ENCODE data around the gene PTPRD. TPM values are rescaled to one million over a fixed set of nuclear protein-coding genes. Genes with fewer than 3 reads are reported as not detected.

The PTPRD gene
- total RNA-seq, 1 experiment from 2014 or later = 70.1 TPM

GRCh38 chr9:10447036-10447435, 165.8 kb downstream of the PTPRD start:
- TF ChIP-seq, protein P1, sequence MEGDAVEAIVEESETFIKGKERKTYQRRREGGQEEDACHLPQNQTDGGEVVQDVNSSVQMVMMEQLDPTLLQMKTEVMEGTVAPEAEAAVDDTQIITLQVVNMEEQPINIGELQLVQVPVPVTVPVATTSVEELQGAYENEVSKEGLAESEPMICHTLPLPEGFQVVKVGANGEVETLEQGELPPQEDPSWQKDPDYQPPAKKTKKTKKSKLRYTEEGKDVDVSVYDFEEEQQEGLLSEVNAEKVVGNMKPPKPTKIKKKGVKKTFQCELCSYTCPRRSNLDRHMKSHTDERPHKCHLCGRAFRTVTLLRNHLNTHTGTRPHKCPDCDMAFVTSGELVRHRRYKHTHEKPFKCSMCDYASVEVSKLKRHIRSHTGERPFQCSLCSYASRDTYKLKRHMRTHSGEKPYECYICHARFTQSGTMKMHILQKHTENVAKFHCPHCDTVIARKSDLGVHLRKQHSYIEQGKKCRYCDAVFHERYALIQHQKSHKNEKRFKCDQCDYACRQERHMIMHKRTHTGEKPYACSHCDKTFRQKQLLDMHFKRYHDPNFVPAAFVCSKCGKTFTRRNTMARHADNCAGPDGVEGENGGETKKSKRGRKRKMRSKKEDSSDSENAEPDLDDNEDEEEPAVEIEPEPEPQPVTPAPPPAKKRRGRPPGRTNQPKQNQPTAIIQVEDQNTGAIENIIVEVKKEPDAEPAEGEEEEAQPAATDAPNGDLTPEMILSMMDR (IDR thresholded peaks at IDR 0.05; ENCODE audit: insufficient read depth in 1 of 2, low read depth in 1 of 2, low read length in 1 of 2, severe bottlenecking in 1 of 2, unreplicated experiment in 1 of 2) = no peak
- no peaks in the 10 kb centered on the region for H3K36me3 Mint-ChIP-seq (ENCODE audit: insufficient read depth, unreplicated experiment)
- POLR2A ChIA-PET = no interaction called here
- no peaks in the 10 kb centered on the region for H3K27me3 Mint-ChIP-seq (ENCODE audit: insufficient read depth, unreplicated experiment)
- H3K4me1 Mint-ChIP-seq (ENCODE audit: low read depth, unreplicated experiment) = no peaks in the 10 kb centered on the region
- H3K36me3 ChIP-seq (ENCODE audit: control insufficient read depth, insufficient read depth, low read length) = no peaks in the 10 kb centered on the region
- H3K9me3 ChIP-seq = no peaks in the 10 kb centered on the region
- H3K27ac Mint-ChIP-seq (ENCODE audit: unreplicated experiment) = no peak overlapping the region
- H3K4me3 ChIP-seq (ENCODE audit: low read depth, low read length) = no peak overlapping the region
- DNase-seq = no peak
- H3K9me3 Mint-ChIP-seq (ENCODE audit: unreplicated experiment) = no peaks in the 10 kb centered on the region
- no TSS peak for BruUV-seq (replicated peaks)
- no peak overlapping the region for H3K4me3 Mint-ChIP-seq (ENCODE audit: unreplicated experiment)
- intact Hi-C loops (cut with micrococcal nuclease; ENCODE audit: unreplicated experiment) = no loop called here
- CTCF ChIA-PET = no interaction called here
- H3K27me3 ChIP-seq (replicated peaks; ENCODE audit: control insufficient read depth, insufficient read depth, low read length) = no peaks in the 10 kb centered on the region
- no peaks in the 10 kb centered on the region for H3K4me1 ChIP-seq

DNA sequence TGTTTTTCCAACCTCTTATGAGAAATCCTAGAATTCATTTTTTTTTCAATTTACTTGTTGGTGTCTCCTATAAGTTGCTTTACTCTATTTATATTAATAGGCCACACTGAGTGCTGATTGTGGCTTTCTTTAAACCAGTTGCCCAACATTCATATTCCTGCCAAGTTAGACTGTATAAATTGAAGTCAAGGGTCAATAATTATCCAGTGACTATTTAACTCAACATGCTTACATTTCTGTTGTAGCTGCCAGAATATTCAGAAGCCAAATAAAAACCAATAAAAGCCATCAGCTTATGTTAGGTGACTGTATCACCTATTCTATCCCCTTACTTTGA, 169.0 kb downstream of the PTPRD start:
- POLR2A ChIA-PET = no interaction called here
- Mint-ChIP-seq H3K27ac (ENCODE audit: unreplicated experiment) (no peak overlapping the region), H3K36me3 (ENCODE audit: insufficient read depth, unreplicated experiment) (no peaks in the 10 kb centered on the region), H3K4me1 (ENCODE audit: low read depth, unreplicated experiment) (no peaks in the 10 kb centered on the region), H3K4me3 (ENCODE audit: unreplicated experiment) (no peak overlapping the region), H3K27me3 (ENCODE audit: insufficient read depth, unreplicated experiment) (no peaks in the 10 kb centered on the region), H3K9me3 (ENCODE audit: unreplicated experiment) (no peaks in the 10 kb centered on the region)
- no peaks in the 10 kb centered on the region for H3K9me3 ChIP-seq
- intact Hi-C loops (cut with micrococcal nuclease; ENCODE audit: unreplicated experiment) = no loop called here
- H3K4me3 ChIP-seq (ENCODE audit: low read depth, low read length) = no peak overlapping the region
- TF ChIP-seq, protein P1 (IDR thresholded peaks at IDR 0.05; ENCODE audit: insufficient read depth in 1 of 2, low read depth in 1 of 2, low read length in 1 of 2, severe bottlenecking in 1 of 2, unreplicated experiment in 1 of 2) = no peak
- CTCF ChIA-PET = no interaction called here
- no peaks in the 10 kb centered on the region for H3K4me1 ChIP-seq
- no peaks in the 10 kb centered on the region for H3K36me3 ChIP-seq (ENCODE audit: control insufficient read depth, insufficient read depth, low read length)
- H3K27me3 ChIP-seq (replicated peaks; ENCODE audit: control insufficient read depth, insufficient read depth, low read length) = no peaks in the 10 kb centered on the region
- no peak for DNase-seq
- BruUV-seq (replicated peaks) = no TSS peak

DNA sequence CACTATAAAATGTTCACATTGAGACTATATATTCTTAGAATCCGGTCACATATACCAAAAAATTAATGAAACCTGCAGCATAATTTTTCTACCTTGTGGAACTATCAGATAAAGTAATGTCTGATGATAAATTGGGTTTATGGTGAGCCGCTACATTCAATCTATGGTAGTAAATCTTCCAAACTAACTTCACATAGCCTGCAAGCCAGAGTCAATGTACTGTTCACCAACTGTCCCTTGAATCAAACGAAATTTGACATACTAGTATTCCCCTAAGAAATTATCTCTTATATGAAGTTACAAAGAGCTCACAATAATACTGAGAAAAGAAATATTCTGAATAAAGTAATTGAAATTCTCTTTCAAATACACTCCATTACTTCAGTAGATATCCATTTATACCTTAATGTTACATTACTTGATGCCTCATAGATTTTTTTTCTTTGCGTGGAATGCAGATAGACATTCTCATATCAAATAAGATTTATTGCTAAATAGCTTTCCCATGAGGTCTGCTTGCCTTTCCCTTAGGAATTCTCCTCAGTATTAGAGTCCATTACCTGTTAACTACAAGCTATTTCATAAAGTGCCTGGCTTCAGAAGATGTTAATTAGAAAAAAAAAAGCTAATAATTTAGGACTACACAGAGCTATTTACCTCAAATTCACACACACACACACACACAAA, 169.5 kb downstream of the PTPRD start:
- no peak overlapping the region for H3K4me3 Mint-ChIP-seq (ENCODE audit: unreplicated experiment)
- H3K9me3 Mint-ChIP-seq (ENCODE audit: unreplicated experiment) = no peaks in the 10 kb centered on the region
- H3K27me3 Mint-ChIP-seq (ENCODE audit: insufficient read depth, unreplicated experiment) = no peaks in the 10 kb centered on the region
- H3K4me3 ChIP-seq (ENCODE audit: low read depth, low read length) = no peak overlapping the region
- POLR2A ChIA-PET = interaction anchor here (0.5 kb wide), 1 partner anchor 467 kb away, joined by 4 read pairs; no protein-coding TSS in a partner anchor
- H3K27me3 ChIP-seq (replicated peaks; ENCODE audit: control insufficient read depth, insufficient read depth, low read length) = no peaks in the 10 kb centered on the region
- no TSS peak for BruUV-seq (replicated peaks)
- intact Hi-C loops (cut with micrococcal nuclease; ENCODE audit: unreplicated experiment) = no loop called here
- CTCF ChIA-PET = no interaction called here
- no peak for DNase-seq
- TF ChIP-seq, protein P1 (IDR thresholded peaks at IDR 0.05; ENCODE audit: insufficient read depth in 1 of 2, low read depth in 1 of 2, low read length in 1 of 2, severe bottlenecking in 1 of 2, unreplicated experiment in 1 of 2) = no peak
- H3K36me3 ChIP-seq (ENCODE audit: control insufficient read depth, insufficient read depth, low read length) = no peaks in the 10 kb centered on the region
- H3K4me1 Mint-ChIP-seq (ENCODE audit: low read depth, unreplicated experiment) = no peaks in the 10 kb centered on the region
- H3K9me3 ChIP-seq = no peaks in the 10 kb centered on the region
- H3K27ac Mint-ChIP-seq (ENCODE audit: unreplicated experiment) = no peak overlapping the region
- no peaks in the 10 kb centered on the region for H3K36me3 Mint-ChIP-seq (ENCODE audit: insufficient read depth, unreplicated experiment)
- H3K4me1 ChIP-seq = no peaks in the 10 kb centered on the region
